ENCODE data around the gene GSTA2.
"Not testable (repeated sequence)": the region's sequence is repeated elsewhere in the genome, so short reads cannot be mapped to it uniquely, and the experiment has no call there.

The GSTA2 gene

GRCh38 chr6:52763322-52763916 is at the start of gene GSTA2:
Gene GSTA2, minus strand, starts transcription at chr6:52763475. Its CDS starts 5,528 bp downstream, at chr6:52757947.
- DNase-seq, result not testable (repeated sequence)

DNA sequence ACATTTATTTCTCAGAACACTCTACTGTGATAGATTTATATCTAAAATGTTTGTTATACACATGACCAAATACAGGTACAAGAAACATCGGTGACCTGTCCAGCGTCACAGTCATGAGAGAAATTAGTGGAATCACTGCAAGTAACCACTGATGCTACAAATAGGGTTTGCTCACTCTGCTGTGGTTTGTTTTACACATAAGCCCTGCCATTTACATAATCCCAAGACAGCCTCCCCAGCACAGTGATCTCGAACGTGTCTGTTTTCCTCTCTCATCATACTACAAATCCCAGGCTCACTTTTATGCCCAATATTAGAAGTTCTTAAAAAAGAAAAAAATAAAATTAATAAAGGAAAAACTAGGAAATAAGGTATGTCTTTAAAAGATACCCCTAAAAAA is 46.5 kb upstream of the GSTA2 start:
- DNase-seq, result not testable (repeated sequence)

GRCh38 chr6:52808660-52809059 is 45.4 kb upstream of the GSTA2 start:
- DNase-seq, result no peak

DNA sequence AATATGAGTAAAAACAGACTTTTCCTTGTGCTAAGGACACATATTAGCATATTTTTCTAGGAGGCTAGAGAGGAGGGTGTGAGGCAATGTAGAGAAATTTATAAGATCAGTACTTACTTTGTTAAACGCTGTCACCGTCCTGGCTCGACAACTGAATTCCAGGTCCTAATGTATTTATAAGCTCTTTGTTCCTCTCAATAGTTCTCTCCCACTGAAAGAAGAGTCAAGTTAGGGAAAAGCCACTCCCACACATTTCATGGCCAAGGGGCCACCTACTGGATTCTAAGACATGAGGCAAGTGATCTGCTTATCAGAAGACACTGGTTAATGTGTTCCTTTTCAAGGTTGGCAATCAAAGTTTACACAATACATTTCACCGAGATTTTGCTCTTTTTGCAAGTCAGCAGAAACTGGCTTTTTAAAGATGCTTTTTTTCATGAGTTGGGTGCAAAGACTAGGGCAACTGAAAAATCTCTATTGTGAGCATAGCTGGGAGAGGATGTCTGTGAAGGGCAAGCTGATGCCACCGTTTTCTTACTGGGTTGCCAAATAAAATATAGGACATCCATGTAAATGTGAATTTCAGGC is 40.5 kb upstream of the GSTA2 start, which contains the start of gene GSTA1:
Gene GSTA1 (minus strand): TSS at position 149 of the 588 bp plus-strand sequence. CDS start 4,549 bp downstream, outside the sequence.
- DNase-seq, result not testable (repeated sequence)

GRCh38 chr6:52802806-52803205 is 39.5 kb upstream of the GSTA2 start:
- DNase-seq, result no peak

- no peak for DNase-seq
Measured at GRCh38 chr6:52801188-52801841, 38.0 kb upstream of the GSTA2 start.

- not testable (repeated sequence) for DNase-seq
Measured at GRCh38 chr6:52799272-52799671, 36.0 kb upstream of the GSTA2 start.

GRCh38 chr6:52794366-52794765 is 31.1 kb upstream of the GSTA2 start:
- not testable (repeated sequence) for DNase-seq

DNA sequence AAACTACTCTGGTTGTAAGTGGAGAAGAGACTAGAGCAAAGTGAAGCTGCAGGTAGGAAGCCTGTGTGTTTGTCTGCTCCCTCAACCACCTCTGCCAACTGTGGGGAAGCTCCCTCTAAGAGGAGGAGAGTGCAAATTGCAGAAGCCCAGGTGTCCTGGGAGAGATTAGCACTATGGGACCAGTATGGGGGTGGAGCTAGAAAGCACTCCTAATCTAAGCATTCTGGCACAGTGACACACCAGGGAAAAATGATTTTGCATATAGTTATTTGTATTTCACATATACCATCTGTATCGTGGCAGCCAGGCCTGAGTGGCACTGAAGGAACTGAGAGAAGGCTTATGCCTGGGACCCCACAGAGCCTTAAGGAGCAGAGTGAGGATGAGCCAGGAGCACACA is 27.6 kb upstream of the GSTA2 start:
- no peak for DNase-seq

GRCh38 chr6:52789658-52790057 is 26.4 kb upstream of the GSTA2 start:
- not testable (repeated sequence) for DNase-seq

DNA sequence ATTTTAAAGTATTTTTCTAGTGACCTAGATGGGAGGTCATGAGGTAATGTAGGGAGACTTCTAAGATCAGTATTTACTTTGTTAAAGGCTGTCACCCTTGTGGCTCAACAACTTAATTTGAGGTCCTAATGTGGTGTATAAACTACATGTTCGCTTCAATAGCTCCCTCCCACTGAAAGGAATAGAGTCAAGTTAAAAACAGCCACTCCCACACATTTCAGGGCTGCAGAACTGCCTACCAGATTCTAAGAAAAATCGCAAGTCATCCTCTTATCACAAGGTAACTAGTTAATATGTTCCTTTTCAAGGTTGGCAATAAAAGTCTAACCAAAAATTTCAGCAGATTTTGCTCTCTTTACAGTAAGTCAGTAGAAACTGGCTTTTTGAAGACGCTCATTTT is 25.2 kb upstream of the GSTA2 start:
- DNase-seq, result no peak

GRCh38 chr6:52787917-52788316 is 24.6 kb upstream of the GSTA2 start:
- no peak for DNase-seq

GRCh38 chr6:52786249-52786956 is 23.1 kb upstream of the GSTA2 start:
- DNase-seq, result no peak

DNA sequence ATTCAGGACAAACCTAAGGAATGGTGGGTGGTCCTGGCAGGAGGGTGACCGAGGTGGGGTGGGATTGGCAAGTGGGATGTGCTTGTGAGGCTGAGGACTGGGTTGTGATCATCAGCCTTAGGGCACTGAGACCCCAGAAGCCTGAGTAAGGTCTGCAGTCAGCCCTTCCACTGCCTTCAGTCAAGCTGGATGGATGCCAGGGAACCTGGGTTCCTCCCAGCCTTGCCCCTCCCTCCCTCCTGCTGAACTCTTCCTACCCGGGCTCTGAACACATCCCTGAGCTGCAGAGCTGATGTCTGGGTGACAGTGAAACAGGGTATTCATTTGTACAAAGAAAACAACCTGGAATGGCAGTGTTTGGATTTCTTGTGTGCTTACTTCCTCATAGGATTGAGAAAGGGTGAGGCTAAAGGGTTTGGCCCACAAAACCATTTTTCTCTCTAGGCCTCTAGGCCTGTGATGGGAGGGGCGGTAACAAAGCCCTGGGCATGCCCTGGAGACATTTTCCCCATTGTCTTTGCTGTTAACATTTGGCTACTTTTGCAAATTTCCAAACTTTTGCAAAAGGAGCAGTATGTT is 19.5 kb upstream of the GSTA2 start:
- not testable (repeated sequence) for DNase-seq

GRCh38 chr6:52782209-52782608 is 18.9 kb upstream of the GSTA2 start:
- DNase-seq, result not testable (repeated sequence)

DNA sequence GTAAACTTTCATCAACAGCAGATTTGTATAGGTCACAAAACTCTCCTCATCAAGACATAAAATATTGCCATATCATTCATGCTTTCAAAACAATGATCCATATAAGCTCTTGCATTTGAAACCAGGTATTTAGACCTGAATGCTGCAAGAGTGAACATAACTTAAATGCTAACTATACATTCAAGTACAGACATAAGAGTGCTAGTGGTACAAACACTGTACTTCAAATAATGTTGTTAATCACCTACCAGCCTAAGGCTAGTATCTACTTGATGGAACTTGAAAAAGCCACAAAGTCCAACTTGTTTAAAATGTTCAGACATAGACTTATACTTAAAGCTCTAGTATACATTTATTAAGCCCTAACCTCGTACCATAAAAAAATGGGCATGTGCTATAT is 16.0 kb upstream of the GSTA2 start:
- no peak for DNase-seq

GRCh38 chr6:52776711-52777351 is 13.6 kb upstream of the GSTA2 start:
- not testable (repeated sequence) for DNase-seq

DNA sequence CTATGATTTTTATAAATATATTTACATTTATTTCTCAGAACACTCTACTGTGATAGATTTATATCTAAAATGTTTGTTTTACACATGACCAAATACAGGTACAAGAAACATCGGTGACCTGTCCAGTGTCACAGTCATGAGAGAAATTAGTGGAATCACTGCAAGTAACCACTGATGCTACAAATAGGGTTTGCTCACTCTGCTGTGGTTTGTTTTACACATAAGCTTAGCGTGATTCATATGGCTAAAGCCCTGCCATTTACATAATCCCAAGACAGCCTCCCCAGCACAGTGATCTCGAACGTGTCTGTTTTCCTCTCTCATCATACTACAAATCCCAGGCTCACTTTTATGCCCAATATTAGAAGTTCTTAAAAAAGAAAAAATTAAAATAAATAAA is 6.1 kb upstream of the GSTA2 start:
- DNase-seq, result not testable (repeated sequence)

- not testable (repeated sequence) for DNase-seq
Measured at GRCh38 chr6:52767658-52768057, 4.4 kb upstream of the GSTA2 start.

DNA sequence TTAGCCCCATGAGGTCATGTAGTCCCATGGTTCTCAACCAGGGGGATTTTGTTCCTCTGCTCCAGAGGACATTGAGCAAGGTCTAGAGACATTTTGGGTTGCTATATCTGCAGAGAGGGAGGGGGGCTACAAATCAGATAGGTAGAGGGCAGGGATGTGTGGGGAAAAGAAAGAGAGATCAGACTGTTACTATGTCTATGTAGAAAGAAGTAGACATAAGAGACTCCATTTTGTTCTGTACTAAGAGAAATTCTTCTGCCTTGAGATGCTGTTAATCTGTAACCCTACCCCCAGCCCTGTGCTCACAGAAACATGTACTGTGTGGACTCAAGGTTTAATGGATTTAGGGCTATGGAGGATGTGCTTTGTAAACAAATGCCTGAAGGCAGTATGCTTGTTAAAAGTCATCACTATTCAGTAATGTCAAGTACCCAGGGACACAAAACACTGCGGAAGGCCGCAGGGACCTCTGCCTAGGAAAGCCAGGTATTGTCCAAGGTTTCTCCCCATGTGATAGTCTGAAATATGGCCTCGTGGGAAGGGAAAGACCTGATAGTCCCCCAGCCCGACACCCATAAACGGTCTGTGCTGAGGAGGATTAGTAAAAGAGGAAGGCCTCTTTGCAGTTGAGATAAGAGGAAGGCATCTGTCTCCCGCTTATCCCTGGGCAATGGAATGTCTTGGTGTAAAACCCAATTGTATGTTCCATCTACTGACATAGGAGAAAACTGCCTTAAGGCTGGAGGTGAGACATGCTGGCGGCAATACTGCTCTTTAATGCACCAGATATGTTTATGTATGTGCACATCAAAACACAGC is 1.4 kb downstream of the GSTA2 start:
- DNase-seq, result not testable (repeated sequence)

GRCh38 chr6:52760105-52760765 is 3.0 kb downstream of the GSTA2 start:
- DNase-seq, result no peak
